Smooth muscle cell (in vitro differentiated cells): ENCODE data around the gene SLC38A9. TPM values are rescaled to one million over a fixed set of nuclear protein-coding genes. Genes with fewer than 3 reads are reported as not detected.

Experiments
- DNase-seq: peaks from one replicate; lab custom pipeline; 2025; ENCODE audit not compliant: unreplicated experiment; lab: John Stamatoyannopoulos, UW
- H2AFZ ChIP-seq: fragments of 200-600 bp; sonication (generic); 2 replicates; pipeline ENCODE4 v1.6.0; 2016; ENCODE audit warnings: antibody characterized with exemption, low read depth, mild to moderate bottlenecking
- H3F3A ChIP-seq: fragments of 200-600 bp; sonication (generic); 2 replicates; pipeline ENCODE4 v1.6.0; 2017; ENCODE audit warnings: antibody characterized with exemption, low read depth
- H3K27ac ChIP-seq: fragments of 200-600 bp; sonication (generic); 2 replicates; pipeline ENCODE4 v1.5.1; 2016; ENCODE audit warnings: low read depth, mild to moderate bottlenecking
- H3K27me3 ChIP-seq: fragments of 200-600 bp; sonication (generic); 2 replicates; pipeline ENCODE4 v1.6.1; 2016; ENCODE audit warnings: low read depth, mild to moderate bottlenecking
- H3K36me3 ChIP-seq: fragments of 200-600 bp; sonication (generic); 2 replicates; pipeline ENCODE4 v1.5.1; 2016; ENCODE audit warnings: low read depth
- H3K4me1 ChIP-seq: fragments of 200-600 bp; sonication (generic); 2 replicates; pipeline ENCODE4 v1.5.1; 2016; ENCODE audit warnings: low read depth
- H3K4me2 ChIP-seq: fragments of 200-600 bp; sonication (generic); 2 replicates; pipeline ENCODE4 v1.6.0; 2016; ENCODE audit warnings: mild to moderate bottlenecking
- H3K4me3 ChIP-seq: fragments of 200-600 bp; sonication (generic); 2 replicates; pipeline ENCODE4 v1.5.1; 2016; ENCODE audit warnings: mild to moderate bottlenecking
- H3K79me2 ChIP-seq: fragments of 200-600 bp; sonication (generic); 2 replicates; pipeline ENCODE4 v1.6.0; 2016; ENCODE audit warnings: low read depth, mild to moderate bottlenecking
- H3K9ac ChIP-seq: fragments of 200-600 bp; sonication (generic); 2 replicates; pipeline ENCODE4 v1.6.0; 2016; ENCODE audit warnings: low read depth
- H3K9me3 ChIP-seq: fragments of 200-600 bp; sonication (generic); replicated peaks from 2 replicates; pipeline ENCODE4 v1.5.1; 2016; ENCODE audit warnings: low read depth
- H4K20me1 ChIP-seq: fragments of 200-600 bp; sonication (generic); 2 replicates; pipeline ENCODE4 v1.6.0; 2016; ENCODE audit warnings: low read depth
- CTCF ChIP-seq: fragments of 200-600 bp; sonication (generic); IDR thresholded peaks from 2 replicates; pipeline ENCODE4 v1.5.1; 2017; ENCODE audit warnings: borderline replicate concordance, mild to moderate bottlenecking, antibody characterized with exemption; ENCODE audit not compliant: insufficient read depth, poor library complexity, severe bottlenecking
- WGBS: methylation state at CpG from one replicate; pipeline ENCODE4 v1.1.7; 2016; ENCODE audit warnings: low lambda C conversion rate; 5-methylcytosine and 5-hydroxymethylcytosine counted together
- polyA plus RNA-seq: library from polyadenylated mRNA; unstranded; fragments of >200 nt; fragmentation: Nextera tagmentation; extraction: Ambion mirVana; gene quantifications from 2 replicates; pipeline ENCODE4 v1.2.1, GENCODE V29; 2016
- total RNA-seq: library from RNA; depleted of rRNA; stranded (reverse); fragments of >200 nt; gene quantifications from 2 replicates; pipeline ENCODE4 v1.2.3, GENCODE V29; 2014

The SLC38A9 gene
- total and polyA plus RNA-seq, 2 experiments from 2014 or later, result 19.8 to 41.0 TPM

GRCh38 chr5:55679556-55679955, 32.6 kb downstream of the SLC38A9 start:
- no peak for TF ChIP-seq CTCF
- no peak for DNase-seq
- no peaks in the 10 kb centered on the region for H4K20me1 ChIP-seq
- no peaks in the 10 kb centered on the region for H3K36me3 ChIP-seq
- peaks cover 8% of the 10 kb centered on the region for H3K4me1 ChIP-seq
- no peaks in the 10 kb centered on the region for H3F3A ChIP-seq
- no peak overlapping the region for H3K9ac ChIP-seq
- WGBS, result 89% methylated on average over 1 of the region's 1 CpG
- no peaks in the 10 kb centered on the region for H3K9me3 ChIP-seq
- H3K27ac ChIP-seq, result peak overlapping the region; percentile 31
- no peaks in the 10 kb centered on the region for H3K27me3 ChIP-seq
- peaks cover 9% of the 10 kb centered on the region for H3K79me2 ChIP-seq
- no peak overlapping the region for H3K4me2 ChIP-seq
- no peak overlapping the region for H2AFZ ChIP-seq
- no peak overlapping the region for H3K4me3 ChIP-seq

GRCh38 chr5:55675119-55675518, 37.0 kb downstream of the SLC38A9 start:
- H3K27ac ChIP-seq, result peak overlapping the region; percentile 40
- no peak for TF ChIP-seq CTCF

GRCh38 chr5:55674340-55674739, 37.8 kb downstream of the SLC38A9 start:
- no peak overlapping the region for H3K4me2 ChIP-seq
- no peaks in the 10 kb centered on the region for H3K36me3 ChIP-seq
- H3K27ac ChIP-seq, result no peak overlapping the region
- no peak overlapping the region for H2AFZ ChIP-seq
- H3K4me3 ChIP-seq, result no peak overlapping the region
- no peaks in the 10 kb centered on the region for H4K20me1 ChIP-seq
- no peaks in the 10 kb centered on the region for H3K4me1 ChIP-seq
- 95% methylated on average over 2 of the region's 2 CpGs for WGBS
- no peak overlapping the region for H3K9ac ChIP-seq
- no peaks in the 10 kb centered on the region for H3K27me3 ChIP-seq
- no peaks in the 10 kb centered on the region for H3K79me2 ChIP-seq
- DNase-seq, result no peak
- no peaks in the 10 kb centered on the region for H3K9me3 ChIP-seq
- peaks cover 5% of the 10 kb centered on the region for H3F3A ChIP-seq
- no peak for TF ChIP-seq CTCF

More at GRCh38 chr5:55675119-55675518, 37.0 kb downstream of the SLC38A9 start:
- H3F3A ChIP-seq, result peaks cover 5% of the 10 kb centered on the region
- no peak overlapping the region for H3K4me3 ChIP-seq
- no peak for DNase-seq
- no peaks in the 10 kb centered on the region for H4K20me1 ChIP-seq
- WGBS, result 46% methylated on average over 1 of the region's 1 CpG
- H3K27me3 ChIP-seq, result no peaks in the 10 kb centered on the region
- no peak overlapping the region for H3K4me2 ChIP-seq
- no peaks in the 10 kb centered on the region for H3K36me3 ChIP-seq
- no peak overlapping the region for H2AFZ ChIP-seq
- peaks cover 1% of the 10 kb centered on the region for H3K4me1 ChIP-seq
- H3K9me3 ChIP-seq, result no peaks in the 10 kb centered on the region
- no peak overlapping the region for H3K9ac ChIP-seq
- peaks cover 7% of the 10 kb centered on the region for H3K79me2 ChIP-seq

GRCh38 chr5:55672477-55672911, 39.6 kb downstream of the SLC38A9 start:
- Histone ChIP-seq H3K9me3 (no peaks in the 10 kb centered on the region), H3K4me3 (no peak overlapping the region), H4K20me1 (no peaks in the 10 kb centered on the region), H3K27ac (peak overlapping the region; percentile 65), H3K36me3 (no peaks in the 10 kb centered on the region), H2AFZ (no peak overlapping the region), H3K4me2 (no peak overlapping the region), H3K27me3 (no peaks in the 10 kb centered on the region), H3K4me1 (peaks cover 13% of the 10 kb centered on the region), H3K79me2 (no peaks in the 10 kb centered on the region), H3F3A (peaks cover 17% of the 10 kb centered on the region), H3K9ac (no peak overlapping the region)
- WGBS, result 46% methylated on average over 2 of the region's 2 CpGs
- DNase-seq, result no peak
- no peak for TF ChIP-seq CTCF
